NK-92 (cell line): ENCODE data around the gene NAA60.
"Not testable (repeated sequence)": the region's sequence is repeated elsewhere in the genome, so short reads cannot be mapped to it uniquely, and the experiment has no call there.

ENCODE experiments used
- DNase-seq: peaks from one replicate; lab custom pipeline; 2025; ENCODE audit not compliant: unreplicated experiment; lab: John Stamatoyannopoulos, UW

NAA60 gene

DNA sequence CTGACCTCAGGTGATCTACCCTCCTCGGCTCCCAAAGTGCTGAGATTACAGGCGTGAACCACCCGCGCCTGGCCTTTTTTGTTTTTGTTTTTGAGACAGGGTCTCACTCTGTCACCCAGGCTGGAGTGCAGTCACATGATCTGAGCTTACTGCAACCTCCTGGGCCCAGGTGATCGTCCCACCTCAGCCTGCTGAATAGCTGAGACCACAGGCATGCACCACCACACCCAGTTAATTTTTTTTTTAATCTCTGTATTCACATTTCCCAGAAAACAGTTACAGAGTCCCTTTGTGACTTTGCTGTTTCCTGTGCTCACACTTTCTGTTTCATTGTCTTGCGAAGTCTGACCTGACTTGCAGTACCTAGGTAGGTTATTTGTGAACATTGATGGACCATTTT, 60.0 kb downstream of the NAA60 start:
- no peak for DNase-seq

DNA sequence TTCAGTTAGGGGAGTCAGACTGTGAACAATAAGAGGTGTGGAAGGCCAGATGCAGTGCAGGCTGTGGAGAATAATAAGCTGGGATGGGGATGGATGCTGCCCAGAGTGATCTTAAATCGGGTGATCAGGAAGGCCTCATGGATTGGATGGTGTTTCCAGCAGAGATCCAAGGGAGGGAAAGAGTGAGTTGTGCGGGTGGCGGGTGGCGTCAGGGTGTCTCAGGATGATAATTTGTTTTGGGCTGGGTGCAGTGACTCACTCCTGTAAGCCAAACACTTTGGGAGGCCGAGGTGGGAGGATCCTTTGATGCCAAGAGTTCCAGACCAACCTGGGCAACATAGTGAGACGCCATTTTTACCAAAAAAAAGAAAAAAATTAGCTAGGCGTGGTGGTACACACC, 65.3 kb downstream of the NAA60 start:
- DNase-seq: no peak

DNA sequence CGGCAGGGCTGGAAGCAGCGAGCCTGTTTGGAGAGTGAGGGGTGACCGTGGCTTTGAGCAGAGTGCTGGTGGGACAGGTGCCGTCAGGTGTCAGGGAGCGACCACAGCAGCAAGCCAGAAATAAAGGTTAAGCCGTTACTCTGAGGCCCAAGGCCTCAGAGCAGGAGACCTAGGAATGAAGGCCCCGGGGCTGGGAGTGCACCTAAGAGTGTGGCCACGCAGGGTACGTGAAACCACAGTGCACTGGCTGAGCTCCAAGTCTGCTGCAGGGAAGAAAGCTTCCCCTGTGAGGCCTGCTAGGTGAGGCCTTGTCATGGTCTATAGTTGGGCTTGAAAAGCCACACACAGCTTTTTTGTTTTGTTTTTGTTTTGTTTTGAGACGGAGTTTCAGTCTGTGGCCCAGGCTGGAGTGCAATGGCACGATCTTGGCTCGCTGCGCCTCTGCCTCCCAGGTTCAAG, 66.0 kb downstream of the NAA60 start:
- DNase-seq: no peak

DNA sequence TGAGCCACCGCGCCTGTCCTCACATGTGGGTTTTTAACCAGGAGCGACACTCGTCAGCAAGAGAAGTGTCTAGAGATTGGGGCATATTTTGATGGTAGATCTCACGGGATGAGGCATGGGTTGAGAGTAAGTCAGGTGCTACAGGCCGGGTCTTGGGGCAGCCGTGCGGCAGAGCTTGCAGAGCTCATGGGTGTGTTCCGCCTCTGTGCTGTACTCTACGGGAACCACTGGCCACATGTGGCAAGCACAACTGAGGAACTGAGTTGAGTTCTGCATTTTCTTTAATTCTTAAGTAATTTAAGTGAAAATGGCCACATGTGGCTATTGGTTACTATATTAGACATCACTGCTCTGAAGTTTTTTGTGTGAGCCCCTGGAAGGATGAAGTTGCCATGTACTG, 66.9 kb downstream of the NAA60 start:
- DNase-seq: no peak

DNA sequence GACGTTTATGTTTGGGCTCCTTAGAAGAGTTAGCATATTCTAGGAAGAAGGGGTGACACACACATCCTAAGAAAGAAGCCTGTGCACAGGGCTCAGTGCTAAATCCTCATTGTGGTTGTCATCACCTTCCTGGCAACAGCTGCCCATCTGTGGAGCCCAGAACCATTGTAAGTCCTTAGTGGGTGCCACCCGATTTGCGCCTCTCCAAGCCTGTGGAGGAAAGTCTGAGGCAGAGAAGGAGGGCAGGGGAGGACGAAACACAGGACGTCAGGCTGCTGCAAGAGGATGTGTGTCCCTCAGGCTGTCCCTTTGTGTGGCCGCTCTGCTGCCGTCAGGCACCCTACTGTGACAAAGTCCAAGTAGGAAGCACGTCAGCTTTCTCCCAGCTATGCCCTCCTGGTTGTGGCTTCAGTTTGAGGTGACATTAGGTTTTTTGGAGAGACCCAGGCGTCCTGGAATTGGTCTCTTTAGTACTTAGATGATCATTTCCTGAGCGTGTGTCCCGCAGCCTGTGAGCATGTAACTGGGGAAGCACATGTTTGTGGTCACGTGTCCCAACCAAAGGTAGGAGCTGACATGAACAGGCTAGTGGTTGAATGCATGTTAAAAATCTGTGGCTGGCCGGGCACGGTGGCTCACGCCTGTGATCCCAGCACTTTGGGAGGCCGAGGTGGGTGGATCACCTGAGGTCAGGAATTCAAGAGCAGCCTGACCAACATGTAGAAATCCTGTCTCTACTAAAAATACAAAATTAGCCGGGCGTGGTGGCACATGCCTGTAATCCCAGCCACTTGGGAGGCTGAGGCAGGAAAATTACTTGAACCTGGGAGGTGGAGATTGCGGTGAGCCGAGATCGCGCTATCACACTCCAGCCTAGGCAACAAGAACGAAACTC, 68.1 kb downstream of the NAA60 start:
- no peak for DNase-seq

DNA sequence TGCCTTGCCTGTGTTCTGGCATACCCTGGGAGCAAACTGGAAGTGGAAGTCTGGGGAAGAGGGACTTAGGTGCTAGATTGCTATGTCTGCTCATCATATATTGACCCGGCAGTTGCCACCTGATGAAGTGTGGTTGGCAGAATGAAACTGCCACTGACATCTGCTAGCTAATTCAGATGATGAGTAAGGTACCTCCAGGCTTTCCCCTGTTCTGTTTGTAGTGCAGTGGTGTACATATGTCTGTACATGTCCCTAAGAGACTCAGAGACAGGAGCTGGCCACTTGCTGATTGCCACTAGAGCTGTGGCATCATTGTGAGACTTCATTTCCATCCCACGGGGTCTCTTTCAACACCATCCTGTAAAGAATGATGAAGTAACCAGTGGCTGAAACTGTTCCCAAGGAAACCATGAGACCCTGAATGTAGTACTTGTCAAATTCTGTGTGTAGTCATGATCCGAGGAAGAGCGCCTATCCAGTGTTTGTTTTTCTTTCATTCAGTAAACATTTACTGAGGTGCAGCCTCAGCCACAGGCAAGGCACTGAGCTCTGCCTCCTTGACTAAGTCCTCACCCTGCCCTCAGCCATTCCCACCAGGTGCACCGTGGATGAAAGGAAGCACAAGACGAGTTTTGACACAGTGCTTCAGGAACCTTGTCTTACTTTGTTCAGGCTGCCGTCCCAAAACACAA, 70.6 kb downstream of the NAA60 start:
- DNase-seq: no peak

DNA sequence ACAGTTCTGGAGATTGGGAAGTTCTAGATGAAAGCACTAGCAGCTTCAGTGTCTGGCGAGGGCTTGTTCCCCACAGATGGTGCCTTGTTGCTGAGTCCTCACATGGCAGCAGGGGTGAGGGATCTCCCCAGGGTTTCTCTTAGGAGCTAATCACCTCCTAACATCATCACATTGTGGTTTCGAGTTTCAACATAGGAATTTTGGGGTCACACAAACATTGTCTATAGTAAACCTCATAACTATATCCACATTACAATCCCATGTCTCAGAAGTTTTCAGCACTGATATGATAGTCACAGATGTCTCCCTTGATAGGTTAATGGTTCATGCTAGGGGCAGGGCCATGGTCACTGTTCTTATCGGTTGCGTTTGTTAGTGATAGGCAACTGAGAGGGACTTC, 71.1 kb downstream of the NAA60 start:
- no peak for DNase-seq

DNA sequence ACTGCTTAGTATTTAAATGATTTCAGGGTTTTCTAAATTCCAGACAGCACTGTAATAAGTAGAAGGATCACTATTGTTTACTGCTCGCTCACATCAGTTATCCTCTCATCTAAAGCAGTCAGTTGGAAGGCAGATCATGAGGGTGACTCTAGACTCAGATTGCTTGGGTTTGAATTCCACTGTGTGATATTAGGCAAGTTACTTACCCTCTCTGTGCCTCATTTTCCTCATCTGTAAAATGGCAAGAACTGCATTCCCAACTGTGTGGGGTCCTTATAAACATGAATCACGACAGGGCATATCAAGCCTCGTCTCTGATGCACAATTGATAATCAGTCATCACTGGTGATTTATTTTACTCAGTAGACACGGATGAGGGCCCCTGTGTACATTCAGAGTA, 72.4 kb downstream of the NAA60 start:
- no peak for DNase-seq

DNA sequence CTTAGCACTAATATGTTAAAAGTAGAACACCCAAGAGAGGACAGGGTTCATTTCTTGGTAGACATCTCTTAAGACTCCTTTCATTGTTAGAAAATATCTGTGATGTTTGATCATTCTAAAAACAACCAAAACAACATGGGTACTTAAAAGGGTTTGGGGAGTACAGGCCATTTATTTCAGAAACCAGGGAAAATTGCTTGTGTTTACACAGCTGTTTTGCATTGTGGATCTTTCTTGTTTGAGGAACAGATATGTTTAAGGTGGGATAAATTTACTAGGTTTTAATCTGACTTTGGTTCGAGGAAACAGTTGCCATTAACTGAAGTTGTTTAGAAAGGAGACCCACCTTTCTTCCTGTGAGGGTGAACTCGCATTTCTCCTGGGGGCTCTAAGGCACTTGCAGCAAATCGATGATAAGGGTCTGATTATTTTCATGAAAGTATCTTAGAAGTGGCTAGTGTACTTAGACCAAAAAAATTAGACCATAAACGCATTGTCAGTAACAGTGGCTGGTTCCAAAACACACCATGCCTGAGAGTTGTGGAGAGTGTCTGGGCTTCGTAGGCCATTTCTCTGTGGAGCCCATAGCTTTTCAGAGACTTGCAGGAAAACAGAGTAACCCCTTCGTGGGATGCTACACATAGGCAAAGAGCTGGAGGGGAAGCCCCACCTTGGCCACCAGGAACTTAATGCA, 75.0 kb downstream of the NAA60 start:
- no peak for DNase-seq

DNA sequence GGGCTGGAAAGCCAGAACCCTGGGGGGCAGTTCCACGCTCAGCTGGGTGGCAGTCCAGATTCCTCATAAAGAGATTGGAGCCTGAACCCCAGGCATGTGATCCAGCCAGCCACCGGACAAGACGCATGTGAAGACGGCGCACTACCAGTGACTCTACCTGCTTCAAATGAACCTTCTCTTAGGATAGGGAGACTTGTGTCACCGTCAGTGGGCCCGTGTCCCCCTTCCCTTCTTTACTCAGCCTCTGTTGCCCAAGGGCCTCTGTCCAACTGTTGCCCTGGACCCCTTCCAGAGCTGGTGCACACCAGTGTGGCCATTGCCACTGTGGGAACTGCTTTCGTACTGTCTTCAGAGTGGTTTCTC, 75.5 kb downstream of the NAA60 start:
- no peak for DNase-seq

DNA sequence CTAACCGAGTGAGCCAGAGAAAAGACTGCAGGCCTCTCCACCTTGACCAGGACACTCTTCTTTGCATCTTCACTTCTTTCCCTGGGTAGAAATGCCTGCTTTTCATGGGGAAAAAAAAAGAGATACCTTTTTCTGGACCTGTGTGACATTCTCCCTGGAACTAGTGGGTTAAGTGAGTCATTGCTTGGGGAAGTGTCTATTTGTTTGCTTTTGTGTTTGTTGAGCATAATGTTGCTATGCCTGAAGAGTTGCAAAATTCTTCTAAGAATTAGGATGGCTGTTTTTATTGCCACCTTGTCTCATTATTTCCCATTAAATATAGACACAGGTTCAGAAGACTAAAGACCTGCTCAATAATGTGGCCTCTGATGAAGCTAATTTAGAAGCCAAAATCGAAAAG, 76.1 kb downstream of the NAA60 start:
- no peak for DNase-seq

DNA sequence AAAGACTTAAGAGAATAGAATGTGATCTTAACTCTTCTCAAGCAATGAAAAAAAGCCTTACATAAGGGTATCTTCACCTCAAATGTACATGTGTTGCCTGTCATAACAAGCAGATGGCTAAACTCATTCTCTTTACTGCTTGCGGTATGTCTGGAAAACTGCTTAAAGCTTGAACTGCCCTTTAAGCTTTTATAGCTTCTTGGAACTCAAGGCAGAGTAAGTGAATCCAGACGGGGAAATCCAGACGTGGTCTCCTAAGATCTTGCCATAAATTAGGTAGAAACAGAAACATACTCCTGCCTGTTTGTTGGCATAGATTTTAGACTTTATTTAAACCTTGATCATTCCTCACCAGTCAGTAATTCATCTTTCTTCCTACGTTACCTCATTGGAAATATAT, 76.9 kb downstream of the NAA60 start:
- DNase-seq: no peak

DNA sequence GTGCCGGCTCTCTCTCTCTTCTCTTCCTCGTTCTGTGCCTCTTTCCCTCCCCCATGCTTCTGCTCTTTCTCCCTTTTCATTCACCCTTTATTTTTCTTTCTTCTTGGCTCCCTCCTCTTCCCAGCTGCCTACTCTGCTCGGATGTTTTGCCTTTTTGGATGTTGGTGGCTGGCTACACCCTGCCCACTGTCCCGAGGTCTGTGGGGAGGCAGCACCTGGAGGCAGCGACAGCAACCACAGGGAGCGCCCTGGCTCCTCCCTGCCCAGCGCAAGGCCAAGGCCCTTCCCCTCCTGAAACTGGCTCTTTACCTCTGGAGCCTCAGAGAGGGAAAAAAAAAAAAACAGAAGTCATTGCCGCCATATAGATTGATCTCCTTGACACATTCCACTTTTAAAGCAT, 77.4 kb downstream of the NAA60 start:
- DNase-seq: no peak

DNA sequence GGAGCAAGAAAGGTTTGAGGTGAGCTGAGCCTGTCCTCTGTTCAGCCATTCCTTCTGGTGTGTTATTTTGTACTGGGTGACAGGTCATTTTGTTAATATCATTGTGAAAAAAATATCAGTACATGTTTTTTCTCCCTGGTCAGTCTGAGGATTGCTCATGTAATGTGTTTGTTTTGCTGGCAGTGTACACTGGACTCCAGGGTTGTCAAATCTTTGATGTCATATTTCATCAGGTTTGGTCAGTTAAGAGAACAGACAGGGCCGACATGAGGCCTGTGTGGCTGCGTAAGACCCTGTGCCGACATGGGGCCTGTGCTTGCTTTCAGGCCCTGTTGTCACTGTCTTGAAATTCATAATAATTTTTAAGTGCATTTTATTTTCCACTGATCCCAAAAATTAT, 79.8 kb downstream of the NAA60 start:
- DNase-seq: no peak

DNA sequence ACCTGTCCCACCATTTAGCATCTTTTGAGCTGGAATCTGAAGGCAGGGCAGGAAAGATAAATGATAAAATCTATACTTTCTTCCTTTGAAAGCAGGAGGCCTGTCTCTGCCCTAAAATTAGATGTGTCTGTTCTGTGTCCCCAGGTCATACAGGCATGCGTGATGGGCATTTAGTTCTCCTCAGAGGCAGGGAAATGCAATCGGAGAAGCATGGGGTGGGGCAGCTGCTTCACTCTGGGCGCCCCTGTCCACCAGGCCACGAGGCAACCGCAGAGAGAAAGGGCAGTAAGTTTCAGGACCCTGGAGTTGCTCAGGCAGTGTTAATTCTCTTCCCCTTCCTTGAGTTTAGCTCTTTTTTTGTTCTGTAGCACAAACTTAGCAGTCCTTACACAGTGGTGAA, 82.5 kb downstream of the NAA60 start:
- DNase-seq: no peak

DNA sequence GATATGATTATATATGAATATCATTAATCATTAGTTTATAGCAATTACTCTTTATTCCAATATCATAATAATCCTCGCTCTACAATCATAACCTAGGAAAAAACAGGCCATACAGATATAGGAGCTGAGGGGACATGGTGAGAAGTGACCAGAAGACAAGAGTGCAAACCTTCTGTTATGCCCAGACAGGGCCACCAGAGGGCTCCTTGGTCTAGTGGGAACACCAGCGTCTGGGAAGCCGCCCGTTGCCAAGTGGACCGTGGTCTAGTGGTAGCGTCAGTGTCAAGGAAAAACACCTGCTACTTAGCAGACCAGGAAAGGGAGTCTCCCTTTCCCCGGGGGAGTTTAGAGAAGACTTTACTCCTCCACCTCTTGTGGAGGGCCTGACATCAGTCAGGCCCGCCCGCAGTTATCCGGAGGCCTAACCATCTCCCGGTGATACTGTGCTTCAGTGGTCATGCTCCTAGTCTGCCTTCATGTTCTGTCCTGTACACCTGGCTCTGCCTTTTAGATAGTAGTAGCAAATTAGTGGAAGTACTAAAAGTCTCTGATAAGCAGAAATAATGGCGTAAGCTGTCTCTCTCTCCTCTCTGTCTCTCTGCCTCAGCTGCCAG, 83.8 kb downstream of the NAA60 start:
- not testable (repeated sequence) for DNase-seq

DNA sequence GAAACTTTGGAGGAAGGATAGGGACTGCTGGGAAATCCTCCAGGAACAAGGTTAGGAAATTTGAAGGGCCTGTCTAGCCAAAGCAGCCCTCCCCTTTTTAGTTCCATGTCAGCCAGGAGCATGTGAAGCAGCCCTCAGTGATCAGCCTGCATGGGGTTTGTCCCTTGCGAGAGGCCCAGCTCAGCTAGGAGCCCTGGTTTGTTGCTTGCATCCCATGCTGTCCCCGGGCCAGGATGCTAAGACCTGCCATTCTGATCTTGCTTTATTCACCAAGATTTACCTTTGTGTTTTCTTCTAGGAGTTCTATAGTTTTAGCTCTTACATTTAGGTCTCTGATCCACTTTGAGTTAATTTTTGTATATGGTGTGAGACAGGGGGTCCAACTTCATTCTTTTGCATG, 84.9 kb downstream of the NAA60 start:
- DNase-seq: no peak

DNA sequence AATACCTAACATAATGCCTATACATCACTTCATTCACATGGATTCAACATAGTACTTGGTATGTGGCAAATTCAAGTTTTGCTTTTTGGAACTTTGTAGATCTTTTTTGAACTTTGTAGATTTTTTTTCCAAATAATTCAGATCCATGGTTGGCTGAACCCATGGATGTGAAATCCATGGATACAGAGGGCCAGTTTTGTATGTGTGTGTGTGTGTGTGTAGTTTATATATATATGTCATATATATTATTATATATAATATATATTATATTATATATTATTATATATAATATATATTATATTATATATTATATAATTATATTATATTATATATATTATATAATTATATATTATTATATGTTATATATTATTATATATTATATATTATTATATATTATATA, 85.7 kb downstream of the NAA60 start:
- DNase-seq: no peak

DNA sequence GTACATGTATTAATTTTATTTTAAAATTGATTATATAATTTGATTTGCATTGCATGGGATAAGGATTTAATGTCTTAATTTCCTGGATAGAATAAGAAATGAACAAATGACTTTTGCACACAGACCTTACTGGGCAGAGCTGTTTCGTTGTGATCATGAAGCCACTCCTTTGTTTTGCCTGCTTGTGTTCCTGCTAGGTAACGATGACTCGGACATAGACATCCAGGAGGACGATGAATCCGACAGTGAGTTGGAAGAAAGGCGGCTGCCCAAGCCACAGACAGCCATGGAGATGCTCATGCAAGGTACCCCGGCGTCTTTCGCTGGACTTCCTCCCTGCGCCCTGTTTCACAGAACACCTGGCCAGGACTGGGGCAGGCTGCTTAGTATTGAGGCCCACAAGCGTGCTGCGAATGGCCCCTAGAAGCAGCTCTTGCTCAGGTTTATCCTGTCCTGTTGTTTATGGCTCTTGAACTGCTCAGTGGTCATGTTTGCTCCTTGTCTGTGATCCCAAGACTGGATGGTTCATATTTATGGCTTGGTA, 87.0 kb downstream of the NAA60 start:
- DNase-seq: no peak

DNA sequence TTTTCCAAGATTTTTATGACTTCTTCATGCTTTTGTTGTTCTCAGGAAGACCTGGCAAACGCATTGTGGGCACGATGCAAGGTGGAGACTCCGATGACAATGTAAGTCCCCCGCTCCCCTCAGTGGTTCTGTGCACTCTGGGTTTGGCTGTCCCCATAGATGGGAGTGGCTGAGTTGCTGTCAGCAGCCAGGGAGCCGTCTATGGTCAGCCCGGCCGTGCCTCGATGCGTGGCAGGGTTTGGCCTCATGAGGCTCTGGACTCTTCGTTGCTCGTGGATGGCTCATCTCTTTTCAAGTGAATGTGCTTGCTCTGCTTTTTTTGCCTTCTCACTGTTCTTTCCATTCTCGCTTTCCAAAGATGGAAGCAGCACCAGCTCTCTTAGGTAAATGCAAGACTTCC, 89.3 kb downstream of the NAA60 start:
- DNase-seq: no peak

DNA sequence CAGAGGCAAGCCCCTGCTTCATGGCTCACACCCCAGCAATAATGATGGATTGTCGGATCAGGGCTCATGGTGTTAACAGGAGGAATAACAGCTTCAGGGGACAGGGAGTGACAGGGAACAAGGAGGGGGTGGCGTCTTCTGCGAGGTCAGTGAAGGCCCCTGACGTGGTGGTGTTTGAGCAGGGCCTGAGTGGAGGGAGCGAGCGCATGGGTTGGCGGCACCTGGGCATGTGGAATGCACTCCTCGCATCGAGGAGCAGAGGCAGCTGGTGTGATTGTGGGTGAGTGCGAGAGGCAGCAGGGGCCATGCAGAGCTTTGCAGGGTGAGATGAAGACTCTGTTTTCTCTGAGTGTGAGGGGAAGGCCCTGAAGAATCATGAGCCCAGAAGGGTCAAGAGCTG, 90.6 kb downstream of the NAA60 start:
- no peak for DNase-seq
